Stomach (tissue), 9 donors: ENCODE results near the gene EHMT1. TPM values are rescaled to one million over a fixed set of nuclear protein-coding genes. Genes with fewer than 3 reads are reported as not detected.

ENCODE experiments used
- DNase-seq, 2 donors: peaks; one replicate each; pipeline versions ENCODE4 v3.0.0 to v3.0.0-alpha.2; 2013 to 2019
- H3K27ac ChIP-seq, 5 donors: fragments of 200-600 bp in 4 of 5; sonication (generic) in 4 of 5; one replicate each; pipeline ENCODE4 v1.5.1; 2013 to 2019; ENCODE audit warnings: mild to moderate bottlenecking in 1 of 5, moderate library complexity in 1 of 5
- H3K27me3 ChIP-seq, 3 donors: fragments of 200-600 bp; sonication (generic); one replicate each; pipeline ENCODE4 v1.5.1; 2017 to 2019; ENCODE audit warnings: mixed run types in 1 of 3
- H3K36me3 ChIP-seq, 4 donors: fragments of 200-600 bp; sonication (generic); 1 replicate in 3 of 4; 2 replicates in 1 of 4; pipeline ENCODE4 v1.5.1; 2016 to 2019
- H3K4me1 ChIP-seq, 4 donors: fragments of 200-600 bp; sonication (generic); one replicate each; pipeline ENCODE4 v1.5.1; 2016 to 2019
- H3K4me3 ChIP-seq, 4 donors: fragments of 200-600 bp; sonication (generic) in 3 of 4; one replicate each; pipeline ENCODE4 v1.5.1; 2016 to 2019; ENCODE audit warnings: mild to moderate bottlenecking in 1 of 4
- H3K9me3 ChIP-seq, 4 donors: fragments of 200-600 bp; sonication (generic); one replicate each; pipeline ENCODE4 v1.5.1; 2016 to 2019
- EP300 ChIP-seq: sonication (generic); formaldehyde crosslinking; IDR thresholded peaks from one replicate; pipeline ENCODE4 v1.6.1; 2017; ENCODE audit warnings: antibody characterized with exemption
- POLR2A ChIP-seq, 4 donors: fragments of 450-650 bp; IDR thresholded peaks; one replicate each; pipeline ENCODE4 v1.6.1; 2016; ENCODE audit warnings: antibody characterized with exemption in 4 of 4, control low read depth in 2 of 4, mild to moderate bottlenecking in 1 of 4, moderate library complexity in 1 of 4
- POLR2AphosphoS5 ChIP-seq, 3 donors: sonication (generic); formaldehyde crosslinking; IDR thresholded peaks; one replicate each; pipeline ENCODE4 v1.6.1; 2016; ENCODE audit warnings: antibody characterized with exemption in 3 of 3
- WGBS, 5 donors: extraction: QIAGEN DNeasy Blood & Tissue Kit in 3 of 5; methylation state at CpG; one replicate each; pipeline versions ENCODE4 v1.1.5 to v1.1.7; 2013 to 2018; 5-methylcytosine and 5-hydroxymethylcytosine counted together
- intact Hi-C: fragments of 100-400 bp; cut with DNase I; formaldehyde crosslinking; loops from one replicate; pipeline ENCODE4 v1.15.1; 2023; ENCODE audit warnings: low total_unique reads
- polyA plus RNA-seq, 3 donors: library from polyadenylated mRNA; stranded (reverse); fragments of 200-250 nt; gene quantifications; one replicate each; pipeline ENCODE4 v1.2.3, GENCODE V29; 2013
- total RNA-seq, 5 donors: library from RNA; depleted of rRNA; stranded (reverse); fragments of >200 nt; gene quantifications; one replicate each; pipeline versions ENCODE4 v1.1.0 to v1.2.3, GENCODE V29; 2014 to 2016
- TF ChIP-seq, protein P1 (sequence below), 7 experiments: fragments of 450-650 bp in 4 of 7; fragments of 200-600 bp in 3 of 7; sonication (generic) in 3 of 7; IDR thresholded peaks; one replicate each; pipeline ENCODE4 v1.5.1; 2016 to 2019; ENCODE audit warnings: antibody characterized with exemption in 7 of 7, control low read depth in 2 of 7, mild to moderate bottlenecking in 1 of 7
- donor health status: healthy with polysubstance abuse.
- donor health status: Bipolar disorder and iron deficiency.
- donor health status: healthy.

EHMT1 gene
- total and polyA plus RNA-seq, 8 donors = 23.9 to 419 (median 79.5) TPM

GRCh38 chr9:137762414-137763061, 143.7 kb downstream of the EHMT1 start:
- intact Hi-C loops = no loop called here
- peak overlapping the region in 1 of 5 donors; percentile 44 for H3K27ac ChIP-seq
- no peaks in the 10 kb centered on the region for H3K9me3 ChIP-seq
- H3K27me3 ChIP-seq = no peaks in the 10 kb centered on the region
- H3K4me1 ChIP-seq = peaks cover 0 to 6% (median 0%) of the 10 kb centered on the region in 4 donors
- H3K36me3 ChIP-seq = peaks cover 31 to 100% (median 98%) of the 10 kb centered on the region in 4 donors
- peak; percentile 29 to 45 for DNase-seq
- TF ChIP-seq POLR2A (IDR thresholded peaks at IDR 0.05) (no peak), EP300 (no peak), POLR2AphosphoS5 (IDR thresholded peaks at IDR 0.05) (no peak)
- TF ChIP-seq, protein P1, sequence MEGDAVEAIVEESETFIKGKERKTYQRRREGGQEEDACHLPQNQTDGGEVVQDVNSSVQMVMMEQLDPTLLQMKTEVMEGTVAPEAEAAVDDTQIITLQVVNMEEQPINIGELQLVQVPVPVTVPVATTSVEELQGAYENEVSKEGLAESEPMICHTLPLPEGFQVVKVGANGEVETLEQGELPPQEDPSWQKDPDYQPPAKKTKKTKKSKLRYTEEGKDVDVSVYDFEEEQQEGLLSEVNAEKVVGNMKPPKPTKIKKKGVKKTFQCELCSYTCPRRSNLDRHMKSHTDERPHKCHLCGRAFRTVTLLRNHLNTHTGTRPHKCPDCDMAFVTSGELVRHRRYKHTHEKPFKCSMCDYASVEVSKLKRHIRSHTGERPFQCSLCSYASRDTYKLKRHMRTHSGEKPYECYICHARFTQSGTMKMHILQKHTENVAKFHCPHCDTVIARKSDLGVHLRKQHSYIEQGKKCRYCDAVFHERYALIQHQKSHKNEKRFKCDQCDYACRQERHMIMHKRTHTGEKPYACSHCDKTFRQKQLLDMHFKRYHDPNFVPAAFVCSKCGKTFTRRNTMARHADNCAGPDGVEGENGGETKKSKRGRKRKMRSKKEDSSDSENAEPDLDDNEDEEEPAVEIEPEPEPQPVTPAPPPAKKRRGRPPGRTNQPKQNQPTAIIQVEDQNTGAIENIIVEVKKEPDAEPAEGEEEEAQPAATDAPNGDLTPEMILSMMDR (IDR thresholded peaks at IDR 0.05) = no peak
- no peak overlapping the region for H3K4me3 ChIP-seq
- 81 to 90% (median 87%) methylated on average over 21 of the region's 21 CpGs for WGBS, 5 donors

DNA sequence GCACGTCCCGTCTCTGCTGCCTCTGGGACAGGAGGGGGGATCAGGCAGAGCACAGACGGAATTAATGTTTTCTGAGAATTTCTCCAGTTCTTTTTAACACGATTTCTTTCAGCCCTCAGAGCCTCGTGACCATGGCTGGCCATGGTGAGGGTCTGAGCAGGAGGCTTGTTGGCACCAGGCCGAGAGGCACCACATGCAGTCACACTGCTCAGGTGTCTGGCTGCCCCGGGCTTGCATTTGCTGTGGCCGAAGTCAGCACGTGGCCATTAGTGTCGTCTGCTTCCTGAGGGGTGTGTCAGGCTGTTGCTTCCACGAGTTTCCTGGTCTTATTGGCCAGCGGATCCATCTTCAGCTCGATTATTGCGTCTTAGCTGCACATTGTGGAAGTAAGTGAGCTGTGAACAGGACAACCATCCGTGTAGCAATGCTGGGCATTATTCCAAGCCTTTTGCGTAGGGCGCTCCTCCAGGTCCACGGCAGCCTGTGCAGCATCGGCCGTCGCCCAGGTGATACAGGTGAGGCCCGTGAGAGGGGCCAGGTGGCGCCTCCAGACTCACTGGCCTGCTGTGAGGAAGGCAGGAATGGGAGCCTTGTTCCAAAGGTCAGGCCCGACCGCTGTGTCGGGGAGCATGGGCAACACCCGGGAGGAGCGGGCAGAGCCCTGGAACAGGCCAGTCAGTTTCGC, 144.6 kb downstream of the EHMT1 start:
- Histone ChIP-seq H3K9me3 (no peaks in the 10 kb centered on the region), H3K27ac (peak overlapping the region in 1 of 5 donors; percentile 44), H3K4me3 (no peak overlapping the region), H3K4me1 (peaks cover 0 to 6% (median 0%) of the 10 kb centered on the region in 4 donors), H3K27me3 (no peaks in the 10 kb centered on the region), H3K36me3 (peaks cover 26 to 98% (median 95%) of the 10 kb centered on the region in 4 donors)
- peak in 1 of 2 donors; percentile 71 for DNase-seq
- intact Hi-C loops = no loop called here
- TF ChIP-seq, protein P1 (IDR thresholded peaks at IDR 0.05) = no peak
- TF ChIP-seq POLR2A (IDR thresholded peaks at IDR 0.05) (no peak), EP300 (no peak), POLR2AphosphoS5 (IDR thresholded peaks at IDR 0.05) (no peak)
- WGBS, 5 donors = 68 to 84% (median 82%) methylated on average over 27 to 29 of the region's 29 CpGs

DNA sequence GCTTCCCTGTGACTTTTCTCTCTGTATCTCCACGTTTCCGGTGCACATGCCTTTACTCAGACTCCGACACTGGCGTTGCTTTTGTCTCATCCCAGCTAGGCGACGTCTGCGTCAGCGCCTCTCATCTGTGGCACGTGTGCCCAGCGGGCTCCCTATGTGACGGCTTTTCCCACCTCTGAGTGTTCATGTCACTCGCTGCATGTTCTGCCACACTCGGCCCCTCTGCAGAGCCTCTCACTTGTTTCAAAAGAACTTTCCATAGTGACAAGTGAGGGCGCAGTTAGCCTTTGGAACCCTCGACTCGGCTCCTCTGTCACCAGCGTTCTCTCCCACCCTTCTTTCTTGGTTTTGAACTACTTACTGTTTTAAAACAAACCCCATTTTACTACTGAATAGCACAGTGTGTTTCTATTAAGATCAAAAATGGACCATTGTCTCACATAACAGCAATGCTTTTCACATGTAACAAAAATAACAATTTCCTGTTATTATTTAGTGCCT, 145.4 kb downstream of the EHMT1 start:
- Histone ChIP-seq H3K4me3 (no peak overlapping the region), H3K27me3 (no peaks in the 10 kb centered on the region), H3K9me3 (no peaks in the 10 kb centered on the region), H3K27ac (no peak overlapping the region), H3K36me3 (peaks cover 23 to 96% (median 88%) of the 10 kb centered on the region in 4 donors), H3K4me1 (peaks cover 0 to 6% (median 0%) of the 10 kb centered on the region in 4 donors)
- no peak for DNase-seq
- TF ChIP-seq, protein P1 (IDR thresholded peaks at IDR 0.05) = no peak
- TF ChIP-seq POLR2A (IDR thresholded peaks at IDR 0.05) (no peak), EP300 (no peak), POLR2AphosphoS5 (IDR thresholded peaks at IDR 0.05) (no peak)
- intact Hi-C loops = no loop called here
- 90 to 94% (median 91%) methylated on average over 17 of the region's 17 CpGs for WGBS, 5 donors

GRCh38 chr9:137764981-137765380, 146.2 kb downstream of the EHMT1 start:
- no peak overlapping the region for H3K27ac ChIP-seq
- TF ChIP-seq POLR2AphosphoS5 (IDR thresholded peaks at IDR 0.05) = no peak
- TF ChIP-seq, protein P1 (IDR thresholded peaks at IDR 0.05) = no peak
- TF ChIP-seq EP300 = no peak
- no peak for TF ChIP-seq POLR2A (IDR thresholded peaks at IDR 0.05)
- peaks cover 26 to 96% (median 88%) of the 10 kb centered on the region in 4 donors for H3K36me3 ChIP-seq
- no peaks in the 10 kb centered on the region for H3K9me3 ChIP-seq
- no peaks in the 10 kb centered on the region for H3K27me3 ChIP-seq
- peak in 1 of 2 donors; percentile 22 for DNase-seq
- 83 to 94% (median 90%) methylated on average over 13 of the region's 13 CpGs for WGBS, 5 donors
- intact Hi-C loops = no loop called here
- H3K4me3 ChIP-seq = no peak overlapping the region
- H3K4me1 ChIP-seq = peaks cover 0 to 6% (median 0%) of the 10 kb centered on the region in 4 donors
